Urinary bladder (tissue), 4 donors: ENCODE measurements around the gene SAMD1. TPM values are rescaled to one million over a fixed set of nuclear protein-coding genes. Genes with fewer than 3 reads are reported as not detected.

ENCODE experiments used
- DNase-seq: peaks from one replicate; pipeline ENCODE4 v3.0.0-alpha.2; 2015; ENCODE audit errors: extremely low spot score
- H3K27ac ChIP-seq: one replicate; pipeline ENCODE4 v1.5.1; 2013; ENCODE audit warnings: low read depth, mild to moderate bottlenecking, moderate library complexity
- H3K36me3 ChIP-seq: one replicate; pipeline ENCODE4 v1.6.1; 2013; ENCODE audit warnings: mild to moderate bottlenecking, moderate library complexity; ENCODE audit not compliant: insufficient read depth
- H3K4me1 ChIP-seq: one replicate; pipeline ENCODE4 v1.6.1; 2013; ENCODE audit warnings: mild to moderate bottlenecking, moderate library complexity; ENCODE audit not compliant: insufficient read depth
- H3K4me3 ChIP-seq: one replicate; pipeline ENCODE4 v1.5.1; 2013; ENCODE audit warnings: low read depth, low read length
- WGBS: extraction: QIAGEN DNeasy Blood & Tissue Kit; methylation state at CpG from one replicate; pipeline ENCODE4 v1.1.7; 2013; 5-methylcytosine and 5-hydroxymethylcytosine counted together
- polyA plus RNA-seq: library from polyadenylated mRNA; stranded (reverse); fragments of 200-250 nt; gene quantifications from one replicate; pipeline ENCODE4 v1.2.3, GENCODE V29; 2013
- total RNA-seq: library from RNA; depleted of rRNA; stranded (reverse); fragments of >200 nt; gene quantifications from one replicate; pipeline ENCODE4 v1.2.3, GENCODE V29; 2014
- donor health status: healthy with polysubstance abuse.
- donor health status: healthy.

SAMD1 gene
- total and polyA plus RNA-seq, 2 donors, result 16.0 to 50.5 TPM

DNA sequence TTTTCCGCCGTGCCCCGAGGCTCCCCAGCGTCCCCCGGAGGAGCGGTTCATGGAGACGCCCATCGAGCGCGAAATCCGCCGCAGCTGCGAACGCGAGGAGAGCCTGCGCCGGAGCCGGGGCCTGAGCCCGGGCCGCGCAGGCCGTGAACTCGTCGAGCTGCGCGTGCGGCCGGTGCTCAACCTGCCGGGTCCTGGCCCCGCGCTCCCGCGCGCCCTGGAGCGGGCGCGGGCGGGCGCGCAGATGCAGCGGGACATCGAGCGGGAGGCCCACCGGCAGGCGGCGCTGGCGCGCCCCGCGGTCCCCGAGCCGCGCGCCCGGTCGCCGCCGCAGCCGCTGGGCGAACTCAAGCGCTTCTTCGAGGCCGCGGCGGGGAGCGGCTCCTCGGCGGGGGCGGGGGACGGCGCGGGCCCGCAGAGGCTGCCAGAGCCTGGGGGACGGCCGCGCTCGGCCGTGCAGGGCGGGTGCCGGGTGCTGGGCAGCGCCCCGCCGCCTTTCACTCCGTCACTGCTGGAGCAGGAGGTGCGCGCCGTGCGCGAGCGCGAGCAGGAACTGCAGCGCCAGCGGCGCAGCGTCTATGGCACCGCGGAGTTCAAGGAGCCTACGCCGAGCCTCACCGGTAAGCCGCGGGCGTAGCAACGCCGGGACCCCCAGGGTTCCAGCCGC lies 17.2 kb downstream of the SAMD1 start:
- Histone ChIP-seq H3K4me3 (peak overlapping the region; percentile 51), H3K4me1 (peaks cover 2% of the 10 kb centered on the region), H3K36me3 (no peaks in the 10 kb centered on the region), H3K27ac (peak overlapping the region; percentile 86)
- DNase-seq, result no peak
- under 1% methylated on average over 106 of the region's 106 CpGs for WGBS

- Histone ChIP-seq H3K4me3 (peak within 1 kb of the TSS; percentile 51), H3K36me3 (no peaks in the 10 kb centered on the region), H3K4me1 (peaks cover 2% of the 10 kb centered on the region), H3K27ac (peak within 1 kb of the TSS; percentile 86)
- WGBS, result 2% methylated on average over 51 of the region's 51 CpGs
- no peak for DNase-seq
These were observed 17.9 kb downstream of the SAMD1 start, which contains the start of gene MISP3 for GRCh38 chr19:14072535-14073260. MISP3 (plus strand) TSS chr19:14072786; CDS start chr19:14073310, 524 bp downstream.

- peaks cover 2% of the 10 kb centered on the region for H3K4me1 ChIP-seq
- H3K27ac ChIP-seq, result no peak overlapping the region
- H3K4me3 ChIP-seq, result no peak overlapping the region
- H3K36me3 ChIP-seq, result no peaks in the 10 kb centered on the region
- DNase-seq, result no peak
- 94% methylated on average over 43 of the region's 43 CpGs for WGBS
These were observed 20.1 kb downstream of the SAMD1 start for GRCh38 chr19:14070268-14071050.

GRCh38 chr19:14066134-14066533 lies 24.4 kb downstream of the SAMD1 start:
- DNase-seq, result no peak
- Histone ChIP-seq H3K27ac (no peak overlapping the region), H3K36me3 (no peaks in the 10 kb centered on the region), H3K4me3 (no peak overlapping the region), H3K4me1 (no peaks in the 10 kb centered on the region)
- 68% methylated on average over 2 of the region's 2 CpGs for WGBS

DNA sequence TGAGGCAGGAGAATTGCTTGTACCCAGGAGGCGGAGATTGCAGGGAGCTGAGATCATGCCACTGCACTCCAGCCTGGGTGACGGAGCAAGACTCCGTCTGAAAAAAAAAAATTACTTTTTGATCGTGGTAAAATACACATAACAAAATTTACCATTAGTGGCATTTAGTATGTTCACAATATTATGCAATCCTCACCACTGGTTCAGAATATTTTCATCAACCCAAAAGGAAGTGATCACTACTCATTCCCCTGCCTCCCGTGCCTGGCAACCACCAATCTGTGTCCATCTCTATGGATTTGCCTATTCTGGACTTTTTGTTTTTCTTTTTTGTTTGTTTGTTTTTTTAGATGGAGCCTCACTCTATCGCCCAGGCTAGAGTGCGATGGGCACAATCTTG lies 27.4 kb downstream of the SAMD1 start:
- Histone ChIP-seq H3K36me3 (no peaks in the 10 kb centered on the region), H3K27ac (no peak overlapping the region), H3K4me1 (no peaks in the 10 kb centered on the region), H3K4me3 (no peak overlapping the region)
- WGBS, result 75% methylated on average over 7 of the region's 7 CpGs
- no peak for DNase-seq

DNA sequence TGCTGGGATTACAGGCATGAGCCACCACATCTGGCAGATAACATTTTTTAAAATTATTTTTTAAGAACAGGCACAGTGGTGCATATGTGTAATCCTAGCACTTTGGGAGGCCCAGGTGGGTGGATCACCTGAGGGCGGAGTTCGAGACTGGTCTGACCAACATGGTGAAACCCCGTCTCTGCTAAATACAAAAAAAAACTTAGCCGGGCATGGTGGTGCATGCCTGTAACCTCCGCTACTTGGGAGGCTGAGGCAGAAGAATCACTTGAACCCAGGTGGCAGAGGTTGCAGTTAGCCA lies 28.0 kb downstream of the SAMD1 start:
- Histone ChIP-seq H3K27ac (no peak overlapping the region), H3K36me3 (no peaks in the 10 kb centered on the region), H3K4me3 (no peak overlapping the region), H3K4me1 (no peaks in the 10 kb centered on the region)
- 83% methylated on average over 5 of the region's 5 CpGs for WGBS
- DNase-seq, result no peak

- Histone ChIP-seq H3K4me3 (no peak within 1 kb of the TSS), H3K4me1 (no peaks in the 10 kb centered on the region), H3K27ac (no peak within 1 kb of the TSS), H3K36me3 (no peaks in the 10 kb centered on the region)
- 69% methylated on average over 19 of the region's 19 CpGs for WGBS
- DNase-seq, result no peak
These were observed 28.6 kb downstream of the SAMD1 start, which contains the start of gene PALM3 for GRCh38 chr19:14061751-14062557. PALM3 (minus strand) TSS chr19:14062076; CDS start chr19:14061980, 96 bp downstream.

DNA sequence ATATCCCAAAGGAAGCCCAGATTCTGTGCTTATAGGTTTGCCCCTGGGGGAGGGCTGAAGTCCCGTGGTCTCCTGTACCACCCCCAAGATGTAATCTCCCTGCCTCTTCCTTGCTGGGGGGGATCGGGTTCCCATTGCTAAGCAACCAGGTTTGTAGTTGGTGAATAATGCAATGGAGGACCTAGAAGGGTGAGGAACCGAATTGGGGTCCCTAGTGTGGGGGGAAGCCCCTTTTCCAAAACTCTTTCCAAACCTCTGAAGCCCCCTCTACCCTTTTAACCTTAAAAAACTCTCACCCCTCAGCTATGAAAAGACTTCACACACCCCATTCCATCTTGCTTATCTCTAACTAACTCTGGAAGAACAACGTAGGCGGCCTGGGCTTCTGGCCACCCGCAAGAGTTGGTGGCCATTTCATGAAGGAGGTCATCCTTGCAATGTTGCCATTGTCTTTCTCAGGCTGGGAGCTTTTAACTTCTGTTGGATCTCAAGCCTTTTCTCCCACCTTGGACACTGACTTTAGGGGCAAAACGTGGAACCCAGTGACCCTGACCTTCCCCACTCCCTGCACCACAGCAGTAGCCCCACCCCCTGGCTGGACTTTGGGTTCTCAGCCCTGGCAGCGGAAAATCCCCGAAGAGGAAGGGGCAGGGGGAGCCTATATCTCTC lies 29.3 kb downstream of the SAMD1 start:
- Histone ChIP-seq H3K36me3 (no peaks in the 10 kb centered on the region), H3K4me1 (no peaks in the 10 kb centered on the region), H3K27ac (no peak overlapping the region), H3K4me3 (no peak overlapping the region)
- no peak for DNase-seq
- WGBS, result 52% methylated on average over 9 of the region's 9 CpGs

DNA sequence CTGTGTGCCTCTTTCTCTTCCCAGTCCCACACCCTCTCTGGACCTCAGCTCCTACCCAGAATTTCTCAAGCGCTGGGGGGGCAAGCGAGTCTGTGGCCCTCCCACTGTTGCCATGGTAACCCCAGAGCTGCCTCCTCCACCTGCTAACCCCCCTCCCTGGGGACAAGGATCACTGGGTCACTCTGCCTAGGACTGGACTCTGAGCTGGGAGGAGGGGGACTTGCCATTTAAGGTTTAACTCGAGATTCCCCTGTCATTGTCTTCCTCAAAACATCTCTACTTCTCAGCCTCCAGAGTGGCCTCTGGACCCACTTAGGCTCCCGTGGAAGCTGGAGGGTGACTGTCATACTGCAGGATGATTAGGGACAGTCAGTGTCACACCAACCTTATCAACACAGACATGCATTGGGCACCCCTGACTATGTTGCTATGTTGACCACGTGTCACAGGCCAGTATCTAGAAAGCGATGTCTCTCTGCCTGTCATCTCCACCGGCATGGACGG lies 30.8 kb downstream of the SAMD1 start:
- no peak overlapping the region for H3K27ac ChIP-seq
- 62% methylated on average over 8 of the region's 8 CpGs for WGBS
- H3K4me3 ChIP-seq, result no peak overlapping the region

DNA sequence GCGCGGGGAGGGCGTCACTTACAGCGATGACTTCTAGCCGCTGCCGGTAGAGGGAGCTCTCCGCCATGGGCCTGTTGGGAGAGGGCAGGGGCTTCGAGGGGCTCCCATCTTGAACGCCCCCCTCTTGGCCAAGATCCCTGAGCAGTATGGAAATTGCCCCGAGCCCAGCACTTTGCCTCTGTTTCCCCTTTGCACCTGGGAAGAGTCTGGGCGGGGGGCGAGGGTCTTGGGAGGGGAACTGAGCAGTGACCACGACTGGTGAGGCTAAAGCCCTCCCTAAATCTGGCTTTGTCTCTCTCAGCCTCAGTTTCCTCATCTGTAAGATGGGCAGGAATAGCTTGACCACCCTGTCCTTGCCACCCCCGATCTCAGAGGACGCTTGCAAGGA lies 31.5 kb downstream of the SAMD1 start:
- no peak for DNase-seq
- 18% methylated on average over 15 of the region's 15 CpGs for whole genome bisulfite sequencing
- H3K36me3 ChIP-seq, result no peaks in the 10 kb centered on the region
- no peaks in the 10 kb centered on the region for H3K4me1 ChIP-seq
- no peak overlapping the region for H3K27ac ChIP-seq
- no peak overlapping the region for H3K4me3 ChIP-seq

More for the DNA sequence above, 30.8 kb downstream of the SAMD1 start:
- Histone ChIP-seq H3K4me1 (no peaks in the 10 kb centered on the region), H3K36me3 (no peaks in the 10 kb centered on the region)
- DNase-seq, result no peak

GRCh38 chr19:14058182-14059092 lies 32.1 kb downstream of the SAMD1 start:
- no peak for DNase-seq
- Histone ChIP-seq H3K4me1 (no peaks in the 10 kb centered on the region), H3K36me3 (no peaks in the 10 kb centered on the region), H3K27ac (no peak overlapping the region), H3K4me3 (no peak overlapping the region)
- 24% methylated on average over 17 of the region's 17 CpGs for WGBS
